ENCODE data around the gene RHBG. TPM values are rescaled to one million over a fixed set of nuclear protein-coding genes. Genes with fewer than 3 reads are reported as not detected.

RHBG gene
- total and polyA plus RNA-seq, 2 of the 4 experiments (the other 2 are of a cell fraction): not detected

DNA sequence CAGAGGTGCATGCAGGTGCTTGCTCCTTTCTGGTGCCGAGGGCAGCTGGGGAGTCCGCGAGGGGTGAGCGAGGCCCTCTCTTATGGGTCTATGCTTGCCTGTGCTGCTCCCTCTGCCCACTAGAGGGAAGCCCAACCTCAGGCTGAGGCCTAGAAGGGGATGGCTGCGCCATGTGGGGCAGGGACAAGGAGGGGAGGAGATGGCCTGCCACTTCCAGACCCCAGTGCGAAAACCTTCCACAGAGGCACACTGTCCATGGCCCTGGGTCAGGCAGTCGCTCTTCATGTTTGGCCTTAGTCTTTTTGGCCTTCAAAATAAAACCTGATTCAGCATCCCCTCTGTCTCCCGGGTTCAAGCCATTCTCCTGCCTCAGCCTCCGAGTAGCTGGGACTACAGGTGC lies 14.0 kb downstream of the RHBG start:
- no CpG with 5 or more reads among the region's 9 CpGs for WGBS, 2 experiments (ENCODE audit: extremely low coverage in 2 of 2, insufficient read length in 1 of 2)
- H3K23ac ChIP-seq (ENCODE audit: low read depth, low read length): no peak overlapping the region
- POLR2A ChIA-PET (ENCODE audit: unreplicated experiment): no interaction called here
- intact Hi-C loops (cut with micrococcal nuclease) (loop anchor here (1.0 kb wide), 1 partner anchor 225 kb away; no protein-coding TSS in a partner anchor), dilution Hi-C loops (cut with HindIII; ENCODE audit: low sequenced_read_pairs, unreplicated experiment) (no loop called here), in situ Hi-C loops (cut with MboI; ENCODE audit: low sequenced_read_pairs) (loop anchor here (10.0 kb wide), 1 partner anchor 62 kb away; no protein-coding TSS in a partner anchor)
- no peak overlapping the region for H3K4ac ChIP-seq (ENCODE audit: low read depth, low read length)
- H2BK5ac ChIP-seq (ENCODE audit: low read depth, low read length, poor library complexity, severe bottlenecking): no peak overlapping the region
- BruUV-seq (replicated peaks): no TSS peak
- H3K56ac ChIP-seq (ENCODE audit: extremely low read depth, insufficient read depth, low read length): no peak overlapping the region
- no peaks in the 10 kb centered on the region for H3K9me3 ChIP-seq (ENCODE audit: control insufficient read depth, insufficient read depth, low read length)
- H3K27ac ChIP-seq (ENCODE audit: insufficient read depth, low read length): no peak overlapping the region
- H2AK5ac ChIP-seq (ENCODE audit: low read depth, low read length): no peak overlapping the region
- H4K5ac ChIP-seq (ENCODE audit: low read depth, low read length): no peak overlapping the region
- H3K27me3 ChIP-seq (ENCODE audit: control insufficient read depth, insufficient read depth, low read length): peaks cover 23% of the 10 kb centered on the region
- H2AK9ac ChIP-seq (replicated peaks; ENCODE audit: low read depth, low read length, poor library complexity): no peak overlapping the region
- H4K20me1 ChIP-seq (ENCODE audit: insufficient read depth, low read length): no peaks in the 10 kb centered on the region
- H3K9ac ChIP-seq (ENCODE audit: low read depth, low read length): no peak overlapping the region
- H3K14ac ChIP-seq (replicated peaks; ENCODE audit: low read depth, low read length): no peak overlapping the region
- no peak overlapping the region for H2BK120ac ChIP-seq (ENCODE audit: low read depth, low read length)
- H3K4me2 ChIP-seq (ENCODE audit: low read depth, low read length): no peak overlapping the region
- H2BK15ac ChIP-seq (ENCODE audit: low read depth, low read length): no peak overlapping the region
- H3K9me1 ChIP-seq (ENCODE audit: insufficient read depth, low read length): peaks cover 3% of the 10 kb centered on the region; the same call in 1 of the 2 replicates
- H3K36me3 ChIP-seq (ENCODE audit: control insufficient read depth, insufficient read depth, low read length): no peaks in the 10 kb centered on the region
- CTCF ChIA-PET: interaction anchor here (0.6 to 1.4 kb wide), 5 partner anchors 10 to 231 kb away, joined by 3 to 7 read pairs (median 4); no protein-coding TSS in a partner anchor
- no peaks in the 10 kb centered on the region for H3K4me1 ChIP-seq (ENCODE audit: control insufficient read depth, insufficient read depth, low read length)
- DNase-seq (peak; percentile 51), ATAC-seq (ENCODE audit: low read depth) (peak; percentile 98)
- no peak overlapping the region for H4K8ac ChIP-seq (ENCODE audit: low read depth in 2 of 2, low read length in 2 of 2)
- H2BK20ac ChIP-seq (ENCODE audit: low read depth, low read length): no peak overlapping the region
- no peak overlapping the region for H3K4me3 ChIP-seq (ENCODE audit: insufficient read depth, low read depth, low read length)
- peak overlapping the region; percentile 76 for H2AFZ ChIP-seq (replicated peaks; ENCODE audit: low read length, poor library complexity)
- TF ChIP-seq RFX5 (IDR thresholded peaks at IDR 0.05; ENCODE audit: low read depth, low read length) (no peak), BHLHE40 (IDR thresholded peaks at IDR 0.05; ENCODE audit: low read depth, low read length) (no peak), NFE2L2 (IDR thresholded peaks at IDR 0.05; ENCODE audit: low read depth, low read length) (no peak), SMC3 (IDR thresholded peaks at IDR 0.05; ENCODE audit: low read depth, low read length) (peak; percentile 61), RAD21 (IDR thresholded peaks at IDR 0.05; ENCODE audit: low read length) (peak; percentile 87), RCOR1 (IDR thresholded peaks at IDR 0.05; ENCODE audit: insufficient replicate concordance, low read length) (no peak), MXI1 (IDR thresholded peaks at IDR 0.05; ENCODE audit: borderline replicate concordance, low read depth, low read length) (no peak), MAFK (IDR thresholded peaks at IDR 0.05; ENCODE audit: low read depth, low read length) (no peak), POLR2A (IDR thresholded peaks at IDR 0.05; ENCODE audit: low read depth, low read length) (no peak), CHD1 (IDR thresholded peaks at IDR 0.05; ENCODE audit: low read depth, low read length) (no peak), CEBPB (IDR thresholded peaks at IDR 0.05; ENCODE audit: low read depth, low read length) (no peak), MAZ (IDR thresholded peaks at IDR 0.05; ENCODE audit: borderline replicate concordance, low read depth, low read length) (peak; percentile 38; the same call in 1 of the 2 replicates), FOS (IDR thresholded peaks at IDR 0.05; ENCODE audit: low read depth, low read length) (no peak)
- TF ChIP-seq, protein P1, sequence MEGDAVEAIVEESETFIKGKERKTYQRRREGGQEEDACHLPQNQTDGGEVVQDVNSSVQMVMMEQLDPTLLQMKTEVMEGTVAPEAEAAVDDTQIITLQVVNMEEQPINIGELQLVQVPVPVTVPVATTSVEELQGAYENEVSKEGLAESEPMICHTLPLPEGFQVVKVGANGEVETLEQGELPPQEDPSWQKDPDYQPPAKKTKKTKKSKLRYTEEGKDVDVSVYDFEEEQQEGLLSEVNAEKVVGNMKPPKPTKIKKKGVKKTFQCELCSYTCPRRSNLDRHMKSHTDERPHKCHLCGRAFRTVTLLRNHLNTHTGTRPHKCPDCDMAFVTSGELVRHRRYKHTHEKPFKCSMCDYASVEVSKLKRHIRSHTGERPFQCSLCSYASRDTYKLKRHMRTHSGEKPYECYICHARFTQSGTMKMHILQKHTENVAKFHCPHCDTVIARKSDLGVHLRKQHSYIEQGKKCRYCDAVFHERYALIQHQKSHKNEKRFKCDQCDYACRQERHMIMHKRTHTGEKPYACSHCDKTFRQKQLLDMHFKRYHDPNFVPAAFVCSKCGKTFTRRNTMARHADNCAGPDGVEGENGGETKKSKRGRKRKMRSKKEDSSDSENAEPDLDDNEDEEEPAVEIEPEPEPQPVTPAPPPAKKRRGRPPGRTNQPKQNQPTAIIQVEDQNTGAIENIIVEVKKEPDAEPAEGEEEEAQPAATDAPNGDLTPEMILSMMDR (conservative IDR thresholded peaks at IDR 0.05; ENCODE audit: low read depth, low read length): peak; percentile 86
- TF ChIP-seq, protein P2, sequence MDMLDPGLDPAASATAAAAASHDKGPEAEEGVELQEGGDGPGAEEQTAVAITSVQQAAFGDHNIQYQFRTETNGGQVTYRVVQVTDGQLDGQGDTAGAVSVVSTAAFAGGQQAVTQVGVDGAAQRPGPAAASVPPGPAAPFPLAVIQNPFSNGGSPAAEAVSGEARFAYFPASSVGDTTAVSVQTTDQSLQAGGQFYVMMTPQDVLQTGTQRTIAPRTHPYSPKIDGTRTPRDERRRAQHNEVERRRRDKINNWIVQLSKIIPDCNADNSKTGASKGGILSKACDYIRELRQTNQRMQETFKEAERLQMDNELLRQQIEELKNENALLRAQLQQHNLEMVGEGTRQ (IDR thresholded peaks at IDR 0.05; ENCODE audit: low read depth, low read length): peak; percentile 11; the same call in 1 of the 2 replicates
- TF ChIP-seq, protein P3, sequence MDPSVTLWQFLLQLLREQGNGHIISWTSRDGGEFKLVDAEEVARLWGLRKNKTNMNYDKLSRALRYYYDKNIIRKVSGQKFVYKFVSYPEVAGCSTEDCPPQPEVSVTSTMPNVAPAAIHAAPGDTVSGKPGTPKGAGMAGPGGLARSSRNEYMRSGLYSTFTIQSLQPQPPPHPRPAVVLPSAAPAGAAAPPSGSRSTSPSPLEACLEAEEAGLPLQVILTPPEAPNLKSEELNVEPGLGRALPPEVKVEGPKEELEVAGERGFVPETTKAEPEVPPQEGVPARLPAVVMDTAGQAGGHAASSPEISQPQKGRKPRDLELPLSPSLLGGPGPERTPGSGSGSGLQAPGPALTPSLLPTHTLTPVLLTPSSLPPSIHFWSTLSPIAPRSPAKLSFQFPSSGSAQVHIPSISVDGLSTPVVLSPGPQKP (IDR thresholded peaks at IDR 0.05; ENCODE audit: borderline replicate concordance, low read depth, low read length): no peak
- H3K18ac ChIP-seq (ENCODE audit: low read depth, low read length): no peak overlapping the region
- no peaks in the 10 kb centered on the region for H3K79me1 ChIP-seq (ENCODE audit: low read depth in 1 of 2, low read length in 2 of 2)
- H4K91ac ChIP-seq (ENCODE audit: insufficient read depth, low read depth, low read length): no peak overlapping the region

All from IMR-90 (cell line).